Gastrocnemius medialis (tissue), 4 donors: ENCODE measurements around the gene NGEF.

ENCODE experiments used
- POLR2A ChIP-seq, 2 donors: fragments of 450-650 bp; IDR thresholded peaks; one replicate each; pipeline ENCODE4 v1.6.1; 2017; ENCODE audit warnings: antibody characterized with exemption in 2 of 2, mild to moderate bottlenecking in 2 of 2, moderate library complexity in 2 of 2
- TF ChIP-seq, protein P1 (sequence below), 5 experiments: fragments of 450-650 bp in 3 of 5; fragments of 200-600 bp in 2 of 5; sonication (generic) in 2 of 5; IDR thresholded peaks in 4 of 5; conservative IDR thresholded peaks in 1 of 5; 1 replicate in 4 of 5; 2 replicates in 1 of 5; pipeline ENCODE4 v1.5.1; 2016 to 2019; ENCODE audit warnings: antibody characterized with exemption in 5 of 5, mild to moderate bottlenecking in 3 of 5, moderate library complexity in 3 of 5

DNA sequence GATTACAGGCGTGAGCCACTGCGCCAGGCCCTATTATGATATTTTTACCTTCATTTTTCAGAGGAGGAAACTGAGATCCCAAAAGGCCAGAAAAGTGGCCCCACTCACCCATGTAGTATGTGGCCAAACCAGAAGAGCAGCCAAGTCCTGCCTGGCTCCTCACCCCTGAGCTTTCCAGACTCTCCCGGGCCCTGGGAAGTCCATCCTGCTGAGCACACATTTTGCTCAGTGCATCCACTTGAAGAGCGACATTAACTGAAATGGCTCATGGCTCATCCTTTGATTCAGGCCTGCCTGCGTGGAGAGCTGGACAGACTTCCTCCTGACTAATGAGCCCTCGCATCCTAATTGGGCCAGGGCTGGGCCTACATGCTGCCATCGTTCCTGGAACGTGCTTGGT, 9.5 kb upstream of the NGEF start:
- TF ChIP-seq, protein P1, sequence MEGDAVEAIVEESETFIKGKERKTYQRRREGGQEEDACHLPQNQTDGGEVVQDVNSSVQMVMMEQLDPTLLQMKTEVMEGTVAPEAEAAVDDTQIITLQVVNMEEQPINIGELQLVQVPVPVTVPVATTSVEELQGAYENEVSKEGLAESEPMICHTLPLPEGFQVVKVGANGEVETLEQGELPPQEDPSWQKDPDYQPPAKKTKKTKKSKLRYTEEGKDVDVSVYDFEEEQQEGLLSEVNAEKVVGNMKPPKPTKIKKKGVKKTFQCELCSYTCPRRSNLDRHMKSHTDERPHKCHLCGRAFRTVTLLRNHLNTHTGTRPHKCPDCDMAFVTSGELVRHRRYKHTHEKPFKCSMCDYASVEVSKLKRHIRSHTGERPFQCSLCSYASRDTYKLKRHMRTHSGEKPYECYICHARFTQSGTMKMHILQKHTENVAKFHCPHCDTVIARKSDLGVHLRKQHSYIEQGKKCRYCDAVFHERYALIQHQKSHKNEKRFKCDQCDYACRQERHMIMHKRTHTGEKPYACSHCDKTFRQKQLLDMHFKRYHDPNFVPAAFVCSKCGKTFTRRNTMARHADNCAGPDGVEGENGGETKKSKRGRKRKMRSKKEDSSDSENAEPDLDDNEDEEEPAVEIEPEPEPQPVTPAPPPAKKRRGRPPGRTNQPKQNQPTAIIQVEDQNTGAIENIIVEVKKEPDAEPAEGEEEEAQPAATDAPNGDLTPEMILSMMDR (IDR thresholded peaks at IDR 0.05 in 4 of 5, conservative IDR thresholded peaks at IDR 0.05 in 1 of 5) = no peak
- no peak for TF ChIP-seq POLR2A (IDR thresholded peaks at IDR 0.05)
